Measurements from ENCODE around the gene LRRC55.

LRRC55 gene

GRCh38 chr11:57203882-57204480, 22.2 kb downstream of the LRRC55 start:
- DNase-seq, result no peak

GRCh38 chr11:57205041-57205641, 23.4 kb downstream of the LRRC55 start:
- no peak for DNase-seq

GRCh38 chr11:57207168-57207567, 25.4 kb downstream of the LRRC55 start:
- DNase-seq, result no peak

GRCh38 chr11:57210781-57211180, 29.0 kb downstream of the LRRC55 start:
- DNase-seq, result no peak

GRCh38 chr11:57213342-57214097, 31.8 kb downstream of the LRRC55 start:
- DNase-seq, result no peak

GRCh38 chr11:57214098-57214417, 32.3 kb downstream of the LRRC55 start:
- no peak for DNase-seq

- no peak for DNase-seq
Observed at GRCh38 chr11:57214494-57214893, 32.7 kb downstream of the LRRC55 start.

- no peak for DNase-seq
Observed at GRCh38 chr11:57216463-57216862, 34.7 kb downstream of the LRRC55 start.

GRCh38 chr11:57217053-57217452, 35.3 kb downstream of the LRRC55 start:
- no peak for DNase-seq

- DNase-seq, result no peak
Observed at GRCh38 chr11:57219021-57219627, 37.4 kb downstream of the LRRC55 start.

GRCh38 chr11:57222239-57222638, 40.5 kb downstream of the LRRC55 start:
- DNase-seq, result no peak

GRCh38 chr11:57223601-57224000, 41.8 kb downstream of the LRRC55 start:
- DNase-seq, result no peak

GRCh38 chr11:57224128-57224527, 42.4 kb downstream of the LRRC55 start:
- DNase-seq, result no peak

GRCh38 chr11:57224537-57224936, 42.8 kb downstream of the LRRC55 start:
- DNase-seq, result no peak

- DNase-seq, result no peak
Observed at GRCh38 chr11:57228600-57228999, 46.8 kb downstream of the LRRC55 start.

GRCh38 chr11:57230316-57230715, 48.6 kb downstream of the LRRC55 start:
- no peak for DNase-seq

- no peak for DNase-seq
Observed at GRCh38 chr11:57230791-57231538, 49.2 kb downstream of the LRRC55 start.

GRCh38 chr11:57231539-57232253, 49.9 kb downstream of the LRRC55 start:
- DNase-seq, result no peak

- no peak for DNase-seq
Observed at GRCh38 chr11:57233702-57234101, 51.9 kb downstream of the LRRC55 start.

GRCh38 chr11:57235761-57236703, 54.3 kb downstream of the LRRC55 start:
- no peak for DNase-seq

GRCh38 chr11:57237204-57237681, 55.5 kb downstream of the LRRC55 start, which contains the start of gene APLNR:
TSS of gene APLNR (minus strand) at chr11:57237250. CDS start at chr11:57237004, 246 bp downstream.
- no peak for DNase-seq
